OCI-LY1 (cell line): ENCODE data around the gene COIL.

Experiments
- CTCF ChIP-seq: fragments of 200-600 bp; sonication (generic), shearing (Covaris generic); IDR thresholded peaks from 2 replicates; pipeline ENCODE4 v1.5.1; 2017; ENCODE audit warnings: mild to moderate bottlenecking, antibody characterized with exemption, low read length, moderate library complexity, mixed read lengths
- EZH2 ChIP-seq: fragments of 200-600 bp; sonication (generic), shearing (Covaris generic); IDR thresholded peaks from 2 replicates; pipeline ENCODE4 v1.8.0; 2017; ENCODE audit warnings: borderline replicate concordance, mixed run types, mild to moderate bottlenecking, antibody characterized with exemption, low read length, moderate library complexity, mixed read lengths

DNA sequence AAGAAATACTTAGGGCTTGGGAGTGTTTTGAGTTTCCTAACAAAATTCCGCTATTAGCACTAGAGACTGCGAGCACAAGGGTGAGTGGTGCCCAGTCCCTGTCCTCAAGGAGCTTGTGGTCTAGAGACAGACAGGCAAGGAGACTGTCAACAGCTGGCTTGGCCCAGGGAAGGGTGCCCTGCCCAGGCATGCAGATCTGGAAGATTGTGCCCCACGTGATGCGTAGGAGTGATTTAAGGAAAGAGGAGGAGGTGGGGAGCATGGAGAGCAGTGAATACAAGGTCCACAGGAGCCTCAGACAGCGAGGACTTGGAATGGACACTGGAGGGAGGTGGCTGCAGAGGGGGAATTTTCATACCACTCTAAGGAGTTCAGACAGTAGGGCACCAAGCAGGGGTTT, 42.1 kb upstream of the COIL start:
- no peak for TF ChIP-seq EZH2
- no peak for TF ChIP-seq CTCF
